Trophoblast cell (in vitro differentiated cells and primary cell): ENCODE measurements around the gene OR10H2.

Experiments used
- DNase-seq, 2 donors: peaks; one replicate each; pipeline ENCODE4 v3.0.0-alpha.2; 2016
- H2AFZ ChIP-seq: 2 replicates; pipeline ENCODE4 v1.6.1; 2013; ENCODE audit warnings: low read length, moderate library complexity, mild to moderate bottlenecking; ENCODE audit not compliant: insufficient read depth, poor library complexity
- H2AK5ac ChIP-seq: 2 replicates; pipeline ENCODE4 v1.6.1; 2013; ENCODE audit warnings: mild to moderate bottlenecking, low read length
- H2BK120ac ChIP-seq: 2 replicates; pipeline ENCODE4 v1.6.1; 2013; ENCODE audit warnings: low read length, mild to moderate bottlenecking, moderate library complexity; ENCODE audit not compliant: insufficient read depth, poor library complexity
- H2BK12ac ChIP-seq: 2 replicates; pipeline ENCODE4 v1.6.1; 2013; ENCODE audit warnings: mild to moderate bottlenecking, low read length, moderate library complexity
- H2BK5ac ChIP-seq: 2 replicates; pipeline ENCODE4 v1.6.1; 2013; ENCODE audit warnings: low read length, low read depth, moderate library complexity, mild to moderate bottlenecking; ENCODE audit not compliant: poor library complexity
- H3K14ac ChIP-seq: 2 replicates; pipeline ENCODE4 v1.6.1; 2013; ENCODE audit warnings: mild to moderate bottlenecking, low read length
- H3K18ac ChIP-seq: 2 replicates; pipeline ENCODE4 v1.6.1; 2013; ENCODE audit warnings: mild to moderate bottlenecking, low read length
- H3K23ac ChIP-seq: 2 replicates; pipeline ENCODE4 v1.6.1; 2013; ENCODE audit warnings: low read length
- H3K27ac ChIP-seq: 2 replicates; pipeline ENCODE4 v1.5.1; 2013; ENCODE audit warnings: low read depth, mild to moderate bottlenecking, inconsistent platforms, low read length, moderate library complexity
- H3K27me3 ChIP-seq: 2 replicates; pipeline ENCODE4 v1.6.1; 2013; ENCODE audit warnings: inconsistent platforms, mild to moderate bottlenecking, low read length, moderate library complexity; ENCODE audit not compliant: insufficient read depth
- H3K36me3 ChIP-seq, 2 experiments: 1 replicate in 1 of 2; 2 replicates in 1 of 2; pipeline ENCODE4 v1.6.1; 2013; ENCODE audit warnings: low read length in 2 of 2, mild to moderate bottlenecking in 2 of 2, moderate library complexity in 1 of 2; ENCODE audit not compliant: insufficient read depth in 2 of 2, control insufficient read depth in 1 of 2
- H3K4ac ChIP-seq: 2 replicates; pipeline ENCODE4 v1.6.1; 2013; ENCODE audit warnings: low read depth, mild to moderate bottlenecking, low read length, moderate library complexity
- H3K4me1 ChIP-seq, 2 experiments: 1 replicate in 1 of 2; 2 replicates in 1 of 2; pipeline ENCODE4 v1.6.1; 2013; ENCODE audit warnings: low read length in 2 of 2, mild to moderate bottlenecking in 2 of 2, moderate library complexity in 1 of 2; ENCODE audit not compliant: insufficient read depth in 2 of 2, control insufficient read depth in 1 of 2
- H3K4me2 ChIP-seq: 2 replicates; pipeline ENCODE4 v1.6.1; 2013; ENCODE audit warnings: inconsistent platforms, mild to moderate bottlenecking, low read length, moderate library complexity
- H3K4me3 ChIP-seq: 2 replicates; pipeline ENCODE4 v1.5.1; 2013; ENCODE audit warnings: mild to moderate bottlenecking, low read depth, low read length, inconsistent platforms
- H3K79me1 ChIP-seq: one replicate; pipeline ENCODE4 v1.6.1; 2013; ENCODE audit warnings: low read length
- H3K79me2 ChIP-seq: 2 replicates; pipeline ENCODE4 v1.6.1; 2013; ENCODE audit warnings: low read length, mild to moderate bottlenecking; ENCODE audit not compliant: control insufficient read depth, insufficient read depth, poor library complexity
- H3K9ac ChIP-seq: 2 replicates; pipeline ENCODE4 v1.6.1; 2013; ENCODE audit warnings: mild to moderate bottlenecking, low read length
- H3K9me3 ChIP-seq: 2 replicates; pipeline ENCODE4 v1.6.1; 2013; ENCODE audit warnings: low read depth, mild to moderate bottlenecking, control low read depth, inconsistent platforms, low read length; ENCODE audit not compliant: insufficient read depth
- H4K12ac ChIP-seq: 2 replicates; pipeline ENCODE4 v1.6.1; 2013; ENCODE audit warnings: low read depth, mild to moderate bottlenecking, low read length, moderate library complexity
- H4K8ac ChIP-seq: 2 replicates; pipeline ENCODE4 v1.6.1; 2013; ENCODE audit warnings: low read depth, mild to moderate bottlenecking, low read length, moderate library complexity
- H4K91ac ChIP-seq: one replicate; pipeline ENCODE4 v1.6.1; 2013; ENCODE audit warnings: low read depth, mild to moderate bottlenecking, low read length, moderate library complexity
- WGBS: extraction: QIAGEN DNeasy Blood & Tissue Kit; methylation state at CpG from one replicate; pipeline ENCODE4 v1.1.7; 2013; ENCODE audit warnings: missing lambda C conversion rate; ENCODE audit not compliant: insufficient read length, insufficient coverage; ENCODE audit errors: extremely low coverage; 5-methylcytosine and 5-hydroxymethylcytosine counted together

Gene OR10H2

GRCh38 chr19:15733895-15734294 lies 6.1 kb downstream of the OR10H2 start:
- Histone ChIP-seq H3K79me2 (no peaks in the 10 kb centered on the region), H3K14ac (no peak overlapping the region)

GRCh38 chr19:15737722-15738121 lies 9.9 kb downstream of the OR10H2 start, which contains the start of gene OR10H3:
OR10H3 (plus strand) TSS chr19:15737985; CDS start chr19:15741393, 3,408 bp downstream.
- Histone ChIP-seq H3K14ac (no peak within 1 kb of the TSS), H2AFZ (no peak within 1 kb of the TSS), H3K9ac (no peak within 1 kb of the TSS), H3K79me2 (no peaks in the 10 kb centered on the region), H3K4ac (no peak within 1 kb of the TSS), H3K36me3 (no peaks in the 10 kb centered on the region), H3K23ac (no peak within 1 kb of the TSS), H4K91ac (no peak within 1 kb of the TSS), H2AK5ac (no peak within 1 kb of the TSS), H3K79me1 (no peaks in the 10 kb centered on the region), H2BK120ac (no peak within 1 kb of the TSS), H3K9me3 (peaks cover 22% of the 10 kb centered on the region), H4K12ac (no peak within 1 kb of the TSS), H4K8ac (no peak within 1 kb of the TSS), H3K27me3 (no peaks in the 10 kb centered on the region), H3K27ac (no peak within 1 kb of the TSS), H3K4me3 (no peak within 1 kb of the TSS), H2BK5ac (no peak within 1 kb of the TSS), H2BK12ac (no peak within 1 kb of the TSS), H3K4me1 (no peaks in the 10 kb centered on the region), H3K18ac (no peak within 1 kb of the TSS), H3K4me2 (no peak within 1 kb of the TSS)
- no CpG with 5 or more reads among the region's 4 CpGs for WGBS
- DNase-seq, result no peak

More at GRCh38 chr19:15733895-15734294, 6.1 kb downstream of the OR10H2 start:
- H3K9ac ChIP-seq, result no peak overlapping the region
- H3K79me1 ChIP-seq, result no peaks in the 10 kb centered on the region
- no peak overlapping the region for H3K27ac ChIP-seq
- no peak overlapping the region for H4K12ac ChIP-seq
- H3K36me3 ChIP-seq, result no peaks in the 10 kb centered on the region
- H2BK120ac ChIP-seq, result no peak overlapping the region
- no peak overlapping the region for H3K4ac ChIP-seq
- peaks cover 18% of the 10 kb centered on the region for H3K9me3 ChIP-seq
- H2AFZ ChIP-seq, result no peak overlapping the region
- no peak for DNase-seq
- H4K8ac ChIP-seq, result no peak overlapping the region
- no peak overlapping the region for H3K23ac ChIP-seq
- no peak overlapping the region for H2BK5ac ChIP-seq
- no peaks in the 10 kb centered on the region for H3K4me1 ChIP-seq
- no peak overlapping the region for H3K4me3 ChIP-seq
- no peak overlapping the region for H3K4me2 ChIP-seq
- H2BK12ac ChIP-seq, result no peak overlapping the region
- H3K27me3 ChIP-seq, result no peaks in the 10 kb centered on the region
- WGBS, result no CpG with 5 or more reads among the region's 6 CpGs
- H4K91ac ChIP-seq, result no peak overlapping the region
- no peak overlapping the region for H3K18ac ChIP-seq
- no peak overlapping the region for H2AK5ac ChIP-seq

GRCh38 chr19:15740785-15741184 lies 13.0 kb downstream of the OR10H2 start:
- Histone ChIP-seq H4K91ac (no peak overlapping the region), H3K79me2 (no peaks in the 10 kb centered on the region), H3K4me1 (no peaks in the 10 kb centered on the region), H3K18ac (no peak overlapping the region), H2BK12ac (no peak overlapping the region), H3K27ac (no peak overlapping the region), H3K4me2 (no peak overlapping the region), H3K9me3 (peaks cover 11% of the 10 kb centered on the region), H2BK120ac (no peak overlapping the region), H3K27me3 (no peaks in the 10 kb centered on the region), H3K23ac (no peak overlapping the region), H4K12ac (no peak overlapping the region), H3K14ac (no peak overlapping the region), H3K79me1 (no peaks in the 10 kb centered on the region), H2BK5ac (no peak overlapping the region), H3K36me3 (no peaks in the 10 kb centered on the region), H3K4me3 (no peak overlapping the region), H2AFZ (no peak overlapping the region), H4K8ac (no peak overlapping the region), H3K4ac (no peak overlapping the region), H3K9ac (no peak overlapping the region), H2AK5ac (no peak overlapping the region)
- DNase-seq, result no peak
- no CpG with 5 or more reads among the region's 1 CpG for WGBS

GRCh38 chr19:15748239-15748638 lies 20.4 kb downstream of the OR10H2 start:
- no peak overlapping the region for H3K27ac ChIP-seq
- no peak overlapping the region for H2AK5ac ChIP-seq
- H2BK120ac ChIP-seq, result no peak overlapping the region
- H4K12ac ChIP-seq, result no peak overlapping the region
- DNase-seq, result no peak
- no peak overlapping the region for H3K14ac ChIP-seq
- peaks cover 7% of the 10 kb centered on the region for H3K9me3 ChIP-seq
- no peak overlapping the region for H4K8ac ChIP-seq
- H3K4ac ChIP-seq, result no peak overlapping the region
- WGBS, result no CpG with 5 or more reads among the region's 2 CpGs
- H2BK5ac ChIP-seq, result no peak overlapping the region
- no peaks in the 10 kb centered on the region for H3K4me1 ChIP-seq
- H3K27me3 ChIP-seq, result no peaks in the 10 kb centered on the region
- no peak overlapping the region for H4K91ac ChIP-seq
- H3K18ac ChIP-seq, result no peak overlapping the region
- H2AFZ ChIP-seq, result no peak overlapping the region
- H2BK12ac ChIP-seq, result no peak overlapping the region
- no peak overlapping the region for H3K9ac ChIP-seq
- no peaks in the 10 kb centered on the region for H3K36me3 ChIP-seq
- no peak overlapping the region for H3K4me3 ChIP-seq
- no peaks in the 10 kb centered on the region for H3K79me1 ChIP-seq
- no peak overlapping the region for H3K4me2 ChIP-seq
- no peak overlapping the region for H3K23ac ChIP-seq
- no peaks in the 10 kb centered on the region for H3K79me2 ChIP-seq
